ENCODE data around the gene TUBB4B.

- no peak for TF ChIP-seq POLR2A (IDR thresholded peaks at IDR 0.05)
- TF ChIP-seq CTCF (IDR thresholded peaks at IDR 0.05), result no peak
These were observed 25.7 kb upstream of the TUBB4B start for GRCh38 chr9:137215196-137215986.
